Stimulated activated naive CD8-positive, alpha-beta T cell treated with anti-CD3 and anti-CD28 coated beads, Interleukin-15, Interleukin-2, amounts not matched to agents 100 ng/mL and 50 ng/mL, for 24 hours (primary cell): ENCODE data around the gene SLIT1.

Source experiments
- H3K27ac Mint-ChIP-seq: one replicate; pipeline ENCODE4 v1.8.0; 2021; ENCODE audit warnings: mild to moderate bottlenecking, mixed read lengths
- H3K27me3 Mint-ChIP-seq: one replicate; pipeline ENCODE4 v1.8.0; 2021; ENCODE audit warnings: mixed read lengths
- H3K36me3 Mint-ChIP-seq: one replicate; pipeline ENCODE4 v1.8.0; 2021; ENCODE audit warnings: low read depth, mixed read lengths
- H3K4me1 Mint-ChIP-seq: one replicate; pipeline ENCODE4 v1.8.0; 2021; ENCODE audit warnings: low read depth, mixed read lengths
- H3K4me3 Mint-ChIP-seq: one replicate; pipeline ENCODE4 v1.8.0; 2021; ENCODE audit warnings: mild to moderate bottlenecking, mixed read lengths
- H3K9me3 Mint-ChIP-seq: one replicate; pipeline ENCODE4 v1.8.0; 2021; ENCODE audit warnings: mixed read lengths

SLIT1 gene

DNA sequence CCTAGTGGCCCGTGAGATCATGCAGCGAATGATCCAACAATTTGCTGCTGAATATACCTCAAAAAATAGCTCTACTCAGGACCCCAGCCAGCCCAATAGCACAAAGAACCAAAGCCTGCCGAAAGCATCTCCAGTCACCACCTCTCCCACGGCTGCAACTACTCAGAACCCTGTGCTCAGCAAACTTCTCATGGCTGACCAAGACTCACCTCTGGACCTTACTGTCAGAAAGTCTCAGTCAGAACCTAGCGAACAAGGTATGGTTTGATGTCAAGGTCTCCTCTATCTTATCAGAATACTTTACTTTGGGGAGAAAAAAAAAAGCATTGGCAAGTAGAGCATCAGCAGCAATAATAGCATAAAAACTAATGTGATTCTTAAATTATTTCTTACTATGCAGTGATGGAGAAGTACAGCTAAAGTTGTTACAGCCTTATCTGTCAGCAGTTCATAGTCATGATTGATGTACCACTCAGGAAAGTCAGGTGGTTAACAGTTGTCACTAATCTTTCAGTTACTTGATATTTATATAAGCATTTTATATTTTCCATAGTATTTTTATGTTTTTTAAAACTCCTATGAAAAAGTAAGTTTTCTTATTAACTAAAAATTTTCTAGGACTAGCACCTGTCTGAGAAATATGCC lies 236.6 kb downstream of the SLIT1 start:
- H3K4me3 Mint-ChIP-seq = no peak overlapping the region
- peaks cover 20% of the 10 kb centered on the region for H3K4me1 Mint-ChIP-seq
- H3K27me3 Mint-ChIP-seq = no peaks in the 10 kb centered on the region
- peaks cover 27% of the 10 kb centered on the region for H3K36me3 Mint-ChIP-seq
- no peak overlapping the region for H3K27ac Mint-ChIP-seq
- H3K9me3 Mint-ChIP-seq = no peaks in the 10 kb centered on the region
